Esophagus squamous epithelium (tissue), 5 donors: ENCODE data around the gene ZP3. TPM values are rescaled to one million over a fixed set of nuclear protein-coding genes. Genes with fewer than 3 reads are reported as not detected.
"Not testable (repeated sequence)": the region's sequence is repeated elsewhere in the genome, so short reads cannot be mapped to it uniquely, and the experiment has no call there.

Experiments
- DNase-seq: peaks from one replicate; lab custom pipeline; 2025; lab: John Stamatoyannopoulos, UW
- H3K27ac ChIP-seq, 4 donors: fragments of 200-600 bp; sonication (generic); one replicate each; pipeline ENCODE4 v1.5.1; 2016 to 2019; ENCODE audit warnings: mild to moderate bottlenecking in 1 of 4
- H3K27me3 ChIP-seq, 4 donors: fragments of 200-600 bp; sonication (generic); 1 replicate in 3 of 4; 2 replicates in 1 of 4; pipeline versions ENCODE4 v1.5.1 to v1.6.0; 2017 to 2021; ENCODE audit warnings: antibody characterized with exemption in 1 of 4
- H3K36me3 ChIP-seq, 3 donors: fragments of 200-600 bp; sonication (generic); one replicate each; pipeline ENCODE4 v1.5.1; 2016 to 2019
- H3K4me1 ChIP-seq, 3 donors: fragments of 200-600 bp; sonication (generic); one replicate each; pipeline ENCODE4 v1.5.1; 2017 to 2019
- H3K4me3 ChIP-seq, 4 donors: fragments of 200-600 bp; sonication (generic); 1 replicate in 3 of 4; 2 replicates in 1 of 4; pipeline ENCODE4 v1.5.1; 2016 to 2019; ENCODE audit warnings: mild to moderate bottlenecking in 2 of 4, moderate library complexity in 1 of 4
- H3K9me3 ChIP-seq, 3 donors: fragments of 200-600 bp; sonication (generic); one replicate each; pipeline ENCODE4 v1.5.1; 2016 to 2019
- WGBS, 2 donors: methylation state at CpG; one replicate each; pipeline ENCODE4 v1.1.5; 2018; 5-methylcytosine and 5-hydroxymethylcytosine counted together
- intact Hi-C: fragments of 100-400 bp; cut with DNase I; formaldehyde crosslinking; loops from one replicate; pipeline ENCODE4 v1.15.0; 2022
- total RNA-seq, 4 donors: library from RNA; depleted of rRNA; stranded (reverse); fragments of >200 nt; gene quantifications; one replicate each; pipeline ENCODE4 v1.1.0, GENCODE V29; 2016
- donor health status: DM: yes; HTN: yes; CAD: no.

Gene ZP3
- total RNA-seq, 4 donors from 2014 or later: 3.8 to 7.9 (median 4.4) TPM

GRCh38 chr7:76487969-76488368, 63.2 kb downstream of the ZP3 start:
- DNase-seq, H3K27ac ChIP-seq, H3K9me3 ChIP-seq, H3K27me3 ChIP-seq, H3K4me3 ChIP-seq, intact Hi-C loops, H3K4me1 ChIP-seq: not testable (repeated sequence)
- H3K36me3 ChIP-seq: peaks cover 0 to 27% (median 4%) of the 10 kb centered on the region in 3 donors
- WGBS, 2 donors: 100% methylated on average over 1 of the region's 13 CpGs; no CpG with 5 or more reads in 1 of the 2 donors

Other genes starting within 250 kb of the ZP3 start
- 10 to 100 TPM in 2 of 4 donors, 1 to 10 TPM in 2; 8.0 to 22.4 (median 10.8) TPM for gene SRRM3, start 223.1 kb upstream of the ZP3 start, total RNA-seq
- 1,000 to 10,000 TPM; 2,415 to 6,888 (median 3,249) TPM for gene HSPB1, start 122.3 kb upstream of the ZP3 start, total RNA-seq
- 10 to 100 TPM; 52.8 to 97.7 (median 66.3) TPM for gene YWHAG, start 66.0 kb upstream of the ZP3 start, total RNA-seq
- under 1 TPM in 1 of 4 donors, not detected in 3; 0.48 TPM for gene SSC4D, start 15.3 kb upstream of the ZP3 start, total RNA-seq
- gene DTX2, start 36.8 kb downstream of the ZP3 start, total RNA-seq: 100 to 1,000 TPM in 1 of 4 donors, 10 to 100 TPM in 3; 38.7 to 107 (median 59.7) TPM
- gene UPK3B, start 85.6 kb downstream of the ZP3 start, total RNA-seq: 10 to 100 TPM in 3 of 4 donors, 1 to 10 TPM in 1; 9.2 to 34.9 (median 23.8) TPM
- gene SPDYE16, start 118.3 kb downstream of the ZP3 start, total RNA-seq: not detected
- gene POMZP3, start 202.3 kb downstream of the ZP3 start, total RNA-seq: 1 to 10 TPM; 1.2 to 8.3 (median 5.4) TPM